A549 (cell line): ENCODE results near the gene TEF. TPM values are rescaled to one million over a fixed set of nuclear protein-coding genes. Genes with fewer than 3 reads are reported as not detected.

Experiments
- ATAC-seq, 2 experiments: fragments of 200-7000 bp in 1 of 2; fragments of >200 bp in 1 of 2; cut with Nextera tagmentation in 1 of 2; cut with Tn5 transposase in 1 of 2; 3 replicates each; pipeline versions ENCODE4 v1.8.0 to v1.9.1; 2018 to 2020; ENCODE audit warnings: mild to moderate bottlenecking in 1 of 2, moderate library complexity in 1 of 2
- CTCF ChIA-PET: fragments of 300-600 bp; sonication (Branson Sonifier 250); formaldehyde crosslinking; extraction: SDS; loops from one replicate; lab custom pipeline; 2021; ENCODE audit warnings: antibody characterized with exemption, inconsistent platforms; lab: Yijun Ruan, JAX
- POLR2A ChIA-PET: fragments of 350-600 bp; formaldehyde crosslinking; extraction: SDS; loops from one replicate; lab custom pipeline; 2021; ENCODE audit warnings: antibody characterized with exemption, inconsistent platforms; lab: Yijun Ruan, JAX
- DNase-seq, 2 experiments: peaks; one replicate each; pipeline versions ENCODE4 v3.0.0 to v3.0.0-alpha.2; 2011 to 2016; ENCODE audit warnings: low read depth in 1 of 2, low spot score in 1 of 2
- FAIRE-seq: peaks from 2 replicates; lab custom pipeline; 2011; peaks lifted over from hg19 to GRCh38; lab: Jason Lieb, UNC
- H3K27ac ChIP-seq, 2 experiments: fragments of >200 bp; sonication (Bioruptor Twin); formaldehyde crosslinking; 3 replicates each; pipeline ENCODE4 v1.5.1; 2016 to 2017
- H3K4me1 ChIP-seq: fragments of >200 bp; sonication (Bioruptor Twin); formaldehyde crosslinking; 3 replicates; pipeline ENCODE4 v1.6.1; 2016
- H3K4me2 ChIP-seq: fragments of >200 bp; sonication (Bioruptor Twin); formaldehyde crosslinking; 3 replicates; pipeline ENCODE4 v1.6.1; 2016
- H3K4me3 ChIP-seq: fragments of >200 bp; sonication (Bioruptor Twin); formaldehyde crosslinking; 3 replicates; pipeline ENCODE4 v1.5.1; 2016
- H3K9me3 ChIP-seq: fragments of >200 bp; sonication (Bioruptor Twin); formaldehyde crosslinking; 3 replicates; pipeline ENCODE4 v1.6.1; 2016
- CBX2 ChIP-seq: fragments of 200-600 bp; sonication (generic); IDR thresholded peaks from 2 replicates; pipeline ENCODE4 v1.6.1; 2016; ENCODE audit warnings: low read depth, mild to moderate bottlenecking, borderline replicate concordance
- CBX8 ChIP-seq: fragments of 200-600 bp; sonication (generic); IDR thresholded peaks from 2 replicates; pipeline ENCODE4 v1.6.1; 2016
- CHD4 ChIP-seq: fragments of 200-600 bp; sonication (generic); IDR thresholded peaks from 2 replicates; pipeline ENCODE4 v1.6.1; 2016; ENCODE audit warnings: antibody characterized with exemption, mild to moderate bottlenecking, borderline replicate concordance
- EHMT2 ChIP-seq: fragments of 200-600 bp; sonication (generic); IDR thresholded peaks from 2 replicates; pipeline ENCODE4 v1.6.1; 2016; ENCODE audit warnings: antibody characterized with exemption, low read depth, mild to moderate bottlenecking, moderate library complexity
- FOSL2 ChIP-seq, 2 experiments: fragments of 450-650 bp in 1 of 2; fragments of >200 bp in 1 of 2; sonication (Bioruptor Twin) in 1 of 2; formaldehyde crosslinking; IDR thresholded peaks; 2 replicates each; pipeline versions ENCODE4 v1.5.0 to v1.6.1; 2016 to 2020; ENCODE audit warnings: mild to moderate bottlenecking in 1 of 2, moderate library complexity in 1 of 2
- GATA3 ChIP-seq: IDR thresholded peaks from 2 replicates; pipeline ENCODE4 v1.6.1; 2012; ENCODE audit warnings: borderline replicate concordance
- HDAC2 ChIP-seq: fragments of 200-600 bp; sonication (generic); IDR thresholded peaks from 2 replicates; pipeline ENCODE4 v1.6.1; 2016
- HEYL ChIP-seq: fragments of 250-450 bp; sonication (Bioruptor Pico); IDR thresholded peaks from 2 replicates; pipeline ENCODE4 v1.8.0; 2021; ENCODE audit warnings: mild to moderate bottlenecking, moderate library complexity
- HOXB13 ChIP-seq: fragments of 250-450 bp; sonication (Bioruptor Pico); IDR thresholded peaks from 2 replicates; pipeline ENCODE4 v1.5.0; 2020; ENCODE audit warnings: low read depth, mild to moderate bottlenecking, moderate library complexity
- HOXB5 ChIP-seq: fragments of 250-450 bp; sonication (Bioruptor Pico); IDR thresholded peaks from 2 replicates; pipeline ENCODE4 v1.5.0; 2020; ENCODE audit warnings: mild to moderate bottlenecking, moderate library complexity
- JUN ChIP-seq, 2 experiments: fragments of >200 bp; sonication (Bioruptor Twin); formaldehyde crosslinking; IDR thresholded peaks; 2 replicates in 1 of 2; 3 replicates in 1 of 2; pipeline ENCODE4 v1.6.1; 2016 to 2017
- JUNB ChIP-seq: fragments of >200 bp; sonication (Bioruptor Twin); formaldehyde crosslinking; IDR thresholded peaks from 2 replicates; pipeline ENCODE4 v1.6.1; 2016
- KDM1A ChIP-seq: fragments of 200-600 bp; sonication (generic); IDR thresholded peaks from 2 replicates; pipeline ENCODE4 v1.6.1; 2016; ENCODE audit warnings: low read depth, mild to moderate bottlenecking
- KDM5A ChIP-seq: fragments of 200-600 bp; sonication (generic); IDR thresholded peaks from 2 replicates; pipeline ENCODE4 v1.6.1; 2016; ENCODE audit warnings: antibody characterized with exemption, mild to moderate bottlenecking
- MAFK ChIP-seq: fragments of 450-650 bp; IDR thresholded peaks from 2 replicates; pipeline ENCODE4 v1.6.1; 2014; ENCODE audit not compliant: partially characterized antibody
- MAX ChIP-seq: IDR thresholded peaks from 2 replicates; pipeline ENCODE4 v1.6.1; 2012
- MAZ ChIP-seq: fragments of 150-350 bp; IDR thresholded peaks from 2 replicates; pipeline ENCODE4 v1.6.1; 2014; ENCODE audit warnings: antibody characterized with exemption, low read depth, low read length, borderline replicate concordance
- MYC ChIP-seq: IDR thresholded peaks from 2 replicates; pipeline ENCODE4 v1.6.1; 2012; ENCODE audit warnings: mild to moderate bottlenecking, inconsistent platforms, low read length, improper control_type of control experiment, borderline replicate concordance
- NR3C1 ChIP-seq: fragments of >200 bp; sonication (Bioruptor Twin); formaldehyde crosslinking; IDR thresholded peaks from 3 replicates; pipeline ENCODE4 v1.6.1; 2017
- POLR2A ChIP-seq: IDR thresholded peaks from 2 replicates; pipeline ENCODE4 v1.6.1; 2012; ENCODE audit warnings: mild to moderate bottlenecking, low read length
- RAD21 ChIP-seq, 2 experiments: fragments of >200 bp in 1 of 2; sonication (Bioruptor Twin) in 1 of 2; formaldehyde crosslinking in 1 of 2; IDR thresholded peaks in 1 of 2; conservative IDR thresholded peaks in 1 of 2; 2 replicates in 1 of 2; 3 replicates in 1 of 2; pipeline ENCODE4 v1.6.1; 2012 to 2018; ENCODE audit warnings: inconsistent platforms in 1 of 2
- SREBF2 ChIP-seq: fragments of 450-650 bp; IDR thresholded peaks from 2 replicates; pipeline ENCODE4 v1.6.1; 2014; ENCODE audit warnings: mild to moderate bottlenecking, moderate library complexity
- ZC3H11A ChIP-seq: fragments of 450-650 bp; IDR thresholded peaks from 2 replicates; pipeline ENCODE4 v1.6.1; 2014; ENCODE audit warnings: antibody characterized with exemption, mild to moderate bottlenecking
- ZFP36 ChIP-seq: fragments of 450-650 bp; IDR thresholded peaks from 2 replicates; pipeline ENCODE4 v1.6.1; 2014; ENCODE audit warnings: borderline replicate concordance; ENCODE audit not compliant: partially characterized antibody
- WGBS: methylation state at CpG from one replicate; pipeline ENCODE4 v1.1.6; 2017; ENCODE audit errors: missing lambda C conversion rate; 5-methylcytosine and 5-hydroxymethylcytosine counted together
- polyA plus RNA-seq, 4 experiments: library from polyadenylated mRNA; depleted of rRNA in 3 of 4; stranded (reverse); fragments of >200 nt; fragmentation: RNase III in 1 of 4; extraction: RNeasy Plus Mini Kit Qiagen cat#74134 plus additional on column Dnase treatment in 1 of 4; gene quantifications; 2 replicates in 3 of 4; 3 replicates in 1 of 4; pipeline ENCODE4 v1.2.3, GENCODE V29; 2011 to 2017
- TF ChIP-seq, protein P1 (sequence below): fragments of >200 bp; sonication (Bioruptor Twin); formaldehyde crosslinking; IDR thresholded peaks from 2 replicates; pipeline ENCODE4 v1.6.1; 2016
- TF ChIP-seq, protein P2 (sequence below): fragments of 150-350 bp; IDR thresholded peaks from 2 replicates; pipeline ENCODE4 v1.6.1; 2014; ENCODE audit warnings: low read depth, mild to moderate bottlenecking, low read length

TEF gene
- polyA plus RNA-seq, 2 of the 4 experiments (the other 2 are of a cell fraction): 1.4 to 2.8 TPM

GRCh38 chr22:41383085-41383484 is 1.3 kb downstream of the TEF start:
- Histone ChIP-seq H3K4me2 (no peak overlapping the region; the same call in 2 of the 3 replicates), H3K9me3 (no peaks in the 10 kb centered on the region), H3K4me1 (peaks cover 13% of the 10 kb centered on the region; the same call in 2 of the 3 replicates), H3K27ac (no peak overlapping the region)
- POLR2A ChIA-PET: no interaction called here
- ATAC-seq (no peak), FAIRE-seq (no peak), DNase-seq (no peak)
- CTCF ChIA-PET: interaction anchor here (2.0 to 2.8 kb wide), 2 partner anchors 21 to 135 kb away, joined by 5 to 12 read pairs; no protein-coding TSS in a partner anchor
- 85% methylated on average over 5 of the region's 5 CpGs for WGBS
- TF ChIP-seq HOXB5 (CRISPR knock-in tag) (no peak), GATA3 (no peak), ZC3H11A (no peak), HOXB13 (CRISPR knock-in tag) (no peak), MAFK (no peak), SREBF2 (no peak), RAD21 (conservative IDR thresholded peaks at IDR 0.05 in 1 of 2, IDR thresholded peaks at IDR 0.05 in 1 of 2) (no peak), HEYL (no peak), HDAC2 (no peak), MYC (no peak), POLR2A (no peak), CBX8 (no peak), KDM5A (no peak), MAZ (no peak), ZFP36 (no peak), KDM1A (no peak), EHMT2 (no peak), JUN (IDR thresholded peaks at IDR 0.05) (no peak), CBX2 (no peak)
- TF ChIP-seq, protein P1, sequence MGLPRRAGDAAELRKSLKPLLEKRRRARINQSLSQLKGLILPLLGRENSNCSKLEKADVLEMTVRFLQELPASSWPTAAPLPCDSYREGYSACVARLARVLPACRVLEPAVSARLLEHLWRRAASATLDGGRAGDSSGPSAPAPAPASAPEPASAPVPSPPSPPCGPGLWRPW: no peak
- TF ChIP-seq, all 56 proteins: peak for 0
- H3K4me3 ChIP-seq: no peak overlapping the region

DNA sequence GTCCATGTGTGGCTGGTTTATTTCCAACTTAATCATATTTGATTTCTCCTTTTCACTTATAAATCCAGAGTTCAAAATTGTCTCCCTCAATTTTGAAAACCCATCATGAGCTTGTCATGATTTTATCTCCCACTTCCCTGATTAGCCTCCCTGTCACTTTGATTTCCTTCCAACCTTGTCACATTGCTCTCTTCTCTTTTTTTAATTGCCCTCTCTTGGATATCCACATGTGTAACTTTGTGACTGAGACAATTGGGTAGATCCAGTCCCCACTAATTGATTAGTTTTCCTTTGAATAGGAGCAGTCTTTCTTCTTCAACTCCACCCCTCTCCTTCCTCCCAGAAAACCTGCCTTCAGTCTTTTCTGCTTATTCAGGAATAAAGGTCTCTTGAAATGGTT is 2.4 kb downstream of the TEF start:
- FAIRE-seq (no peak), DNase-seq (no peak), ATAC-seq (no peak)
- ChIA-PET POLR2A (no interaction called here), CTCF (interaction anchor here (0.6 to 2.8 kb wide), 3 partner anchors 20 to 159 kb away, joined by 3 to 12 read pairs (median 5); no protein-coding TSS in a partner anchor)
- H3K27ac ChIP-seq: no peak overlapping the region
- peaks cover 13% of the 10 kb centered on the region; the same call in 2 of the 3 replicates for H3K4me1 ChIP-seq
- H3K9me3 ChIP-seq: no peaks in the 10 kb centered on the region
- no peak overlapping the region for H3K4me2 ChIP-seq
- H3K4me3 ChIP-seq: no peak overlapping the region
- TF ChIP-seq JUNB (no peak), FOSL2 (IDR thresholded peaks at IDR 0.05) (no peak), FOSL2 (CRISPR knock-in tag; IDR thresholded peaks at IDR 0.05) (no peak), JUN (IDR thresholded peaks at IDR 0.05) (no peak), MAZ (no peak), HEYL (no peak), CHD4 (no peak), HOXB5 (CRISPR knock-in tag) (no peak), KDM1A (no peak), NR3C1 (no peak), MAX (no peak), ZC3H11A (no peak)
- TF ChIP-seq, protein P2, sequence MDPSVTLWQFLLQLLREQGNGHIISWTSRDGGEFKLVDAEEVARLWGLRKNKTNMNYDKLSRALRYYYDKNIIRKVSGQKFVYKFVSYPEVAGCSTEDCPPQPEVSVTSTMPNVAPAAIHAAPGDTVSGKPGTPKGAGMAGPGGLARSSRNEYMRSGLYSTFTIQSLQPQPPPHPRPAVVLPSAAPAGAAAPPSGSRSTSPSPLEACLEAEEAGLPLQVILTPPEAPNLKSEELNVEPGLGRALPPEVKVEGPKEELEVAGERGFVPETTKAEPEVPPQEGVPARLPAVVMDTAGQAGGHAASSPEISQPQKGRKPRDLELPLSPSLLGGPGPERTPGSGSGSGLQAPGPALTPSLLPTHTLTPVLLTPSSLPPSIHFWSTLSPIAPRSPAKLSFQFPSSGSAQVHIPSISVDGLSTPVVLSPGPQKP: no peak
- TF ChIP-seq, all 56 proteins: peak for 0
